ENCODE data around the gene WFIKKN2. TPM values are rescaled to one million over a fixed set of nuclear protein-coding genes. Genes with fewer than 3 reads are reported as not detected.

WFIKKN2 gene
- total and polyA plus RNA-seq, 2 of the 8 experiments (the other 6 are each of a cell fraction or from before 2014, with no cell fraction given): 0.07 to 0.30 TPM

DNA sequence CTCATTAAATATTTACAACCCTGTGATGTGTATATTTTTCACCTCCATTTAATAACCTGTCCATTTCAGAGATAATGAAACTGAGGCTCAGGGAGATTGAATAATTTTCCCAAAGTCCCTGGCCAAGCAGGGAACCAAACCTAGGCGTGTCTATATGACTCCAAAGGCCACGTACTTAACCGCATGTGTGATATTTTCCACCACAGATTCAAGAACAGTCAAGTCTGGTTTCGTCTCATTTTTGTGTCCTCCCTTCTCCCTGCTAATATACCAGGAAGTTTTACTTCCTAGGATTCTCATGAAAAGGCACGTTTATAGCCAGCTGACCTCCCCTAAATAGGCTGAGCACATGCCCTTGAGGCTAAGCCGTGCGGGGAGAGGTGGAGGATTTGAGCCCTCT is 15.3 kb downstream of the WFIKKN2 start:
- Histone ChIP-seq H2AFZ (ENCODE audit: low read length) (no peak overlapping the region), H2AK5ac (ENCODE audit: low read depth, low read length) (no peak overlapping the region; the same call in 1 of the 2 replicates), H3K56ac (replicated peaks; ENCODE audit: insufficient read length, low read depth, low read length) (no peak overlapping the region), H4K5ac (ENCODE audit: insufficient read length, low read depth, low read length) (no peak overlapping the region), H3K79me2 (ENCODE audit: control insufficient read depth in 1 of 2, insufficient read depth in 2 of 2, low read length in 2 of 2) (no peaks in the 10 kb centered on the region), H3K27ac (ENCODE audit: low read depth, low read length) (no peak overlapping the region), H2BK12ac (ENCODE audit: low read depth, low read length) (no peak overlapping the region), H2BK5ac (ENCODE audit: low read depth, low read length) (no peak overlapping the region), H3K9me3 (ENCODE audit: insufficient read depth in 2 of 2, low read depth in 1 of 2, low read length in 1 of 2) (no peaks in the 10 kb centered on the region), H3K4me3 (ENCODE audit: extremely low read depth in 1 of 4, insufficient read depth in 2 of 4, low read depth in 3 of 4, low read length in 4 of 4) (no peak overlapping the region), H3K23ac (ENCODE audit: insufficient read length) (no peak overlapping the region), H2BK20ac (ENCODE audit: low read length) (no peak overlapping the region), H4K91ac (replicated peaks; ENCODE audit: insufficient read length, low read length) (no peak overlapping the region), H3K14ac (ENCODE audit: insufficient read length) (no peak overlapping the region), H3K4me2 (ENCODE audit: insufficient read depth in 1 of 2, low read depth in 2 of 2, low read length in 2 of 2) (no peak overlapping the region), H2BK15ac (ENCODE audit: low read length) (0 out of 2 replicates have a peak overlapping the region, but pooled peaks have one; percentile 77), H3K9ac (replicated peaks in 1 of 4; ENCODE audit: extremely low read depth in 1 of 4, low read depth in 3 of 4, low read length in 3 of 4) (no peak overlapping the region), H2BK120ac (replicated peaks; ENCODE audit: low read depth, low read length) (no peak overlapping the region), H3K4me1 (replicated peaks in 1 of 4; ENCODE audit: control insufficient read depth in 3 of 4, insufficient read depth in 4 of 4, low read length in 3 of 4) (peaks cover 2 to 4% (median 2%) of the 10 kb centered on the region in 4 experiments; a peak in 3 of 7 replicates), H3K23me2 (ENCODE audit: low read depth, low read length) (no peaks in the 10 kb centered on the region; the same call in 1 of the 2 replicates), H3K4ac (replicated peaks; ENCODE audit: insufficient read length, low read depth, low read length) (no peak overlapping the region), H3K36me3 (ENCODE audit: control insufficient read depth in 2 of 4, insufficient read depth in 4 of 4, low read length in 3 of 4) (no peaks in the 10 kb centered on the region), H3K27me3 (replicated peaks in 1 of 4; ENCODE audit: control insufficient read depth in 3 of 4, extremely low read depth in 1 of 4, insufficient read depth in 3 of 4, low read length in 3 of 4) (no peaks in the 10 kb centered on the region), H4K8ac (ENCODE audit: extremely low read depth, insufficient read depth, low read length) (no peak overlapping the region), H4K20me1 (replicated peaks in 1 of 2; ENCODE audit: control insufficient read depth in 1 of 2, insufficient read depth in 2 of 2, low read length in 2 of 2) (no peaks in the 10 kb centered on the region), H3K79me1 (ENCODE audit: low read depth, low read length) (no peaks in the 10 kb centered on the region), H3K18ac (ENCODE audit: extremely low read depth, low read length) (no peak overlapping the region)
- FAIRE-seq (no peak), DNase-seq (ENCODE audit: low read depth in 1 of 2, low spot score in 2 of 2) (no peak)
- POLR2A ChIA-PET (ENCODE audit: partially characterized antibody): interaction anchor here (0.8 to 3.8 kb wide), 3 partner anchors 8 to 99 kb away, joined by 3 to 25 read pairs (median 4); partner anchors contain the start of gene TOB1
- no peak for TF ChIP-seq TAF7 (optimal IDR thresholded peaks at IDR 0.05; ENCODE audit: borderline replicate concordance, low read depth, low read length)
- no peak for TF ChIP-seq RFX5 (IDR thresholded peaks at IDR 0.05; ENCODE audit: borderline replicate concordance, low read depth, low read length)
- no peak for TF ChIP-seq RBBP5 (IDR thresholded peaks at IDR 0.05; ENCODE audit: borderline replicate concordance, low read depth, low read length)
- no peak for TF ChIP-seq SP1 (IDR thresholded peaks at IDR 0.05; ENCODE audit: low read depth, low read length)
- TF ChIP-seq TAF1 (IDR thresholded peaks at IDR 0.05; ENCODE audit: low read depth, low read length): no peak
- TF ChIP-seq HDAC2 (IDR thresholded peaks at IDR 0.05; ENCODE audit: borderline replicate concordance in 1 of 2, low read depth in 2 of 2, low read length in 2 of 2): no peak
- no peak for TF ChIP-seq SIX5 (IDR thresholded peaks at IDR 0.05; ENCODE audit: low read depth, low read length)
- no peak for TF ChIP-seq KDM1A (IDR thresholded peaks at IDR 0.05; ENCODE audit: borderline replicate concordance, low read length)
- no peak for TF ChIP-seq SIN3A (conservative IDR thresholded peaks at IDR 0.05 in 1 of 2, IDR thresholded peaks at IDR 0.05 in 1 of 2; ENCODE audit: low read depth in 1 of 2, low read length in 2 of 2)
- TF ChIP-seq, protein P1, sequence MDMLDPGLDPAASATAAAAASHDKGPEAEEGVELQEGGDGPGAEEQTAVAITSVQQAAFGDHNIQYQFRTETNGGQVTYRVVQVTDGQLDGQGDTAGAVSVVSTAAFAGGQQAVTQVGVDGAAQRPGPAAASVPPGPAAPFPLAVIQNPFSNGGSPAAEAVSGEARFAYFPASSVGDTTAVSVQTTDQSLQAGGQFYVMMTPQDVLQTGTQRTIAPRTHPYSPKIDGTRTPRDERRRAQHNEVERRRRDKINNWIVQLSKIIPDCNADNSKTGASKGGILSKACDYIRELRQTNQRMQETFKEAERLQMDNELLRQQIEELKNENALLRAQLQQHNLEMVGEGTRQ (IDR thresholded peaks at IDR 0.05; ENCODE audit: low read length): no peak
- TF ChIP-seq JUND (IDR thresholded peaks at IDR 0.05; ENCODE audit: low read length): no peak
- 90% methylated on average over 7 of the region's 7 CpGs; no CpG with 5 or more reads in 1 of the 2 experiments for WGBS, 2 experiments (ENCODE audit: extremely low coverage in 1 of 2, insufficient coverage in 1 of 2, insufficient read length in 1 of 2, insufficient replicate concordance in 2 of 2, low coverage in 1 of 2, low lambda C conversion rate in 2 of 2, missing lambda C conversion rate in 1 of 2)
- CTCF ChIA-PET (ENCODE audit: partially characterized antibody): interaction anchor here (0.9 to 31.7 kb wide), 11 partner anchors 9 to 148 kb away, joined by 3 to 735 read pairs (median 33); partner anchors contain the start of genes TOB1 and WFIKKN2

All from H1 (cell line).